ENCODE data around the gene PCDH1.

- TF ChIP-seq CTCF (IDR thresholded peaks at IDR 0.05; ENCODE audit: low read length): no peak
- TF ChIP-seq EZH2 (IDR thresholded peaks at IDR 0.05; ENCODE audit: borderline replicate concordance, low read length): no peak
Observed at GRCh38 chr5:141870871-141871270, 7.3 kb downstream of the PCDH1 start.

Data from OCI-LY1 (cell line).